Body of pancreas (tissue), 4 donors: ENCODE results near the gene MRI1. TPM values are rescaled to one million over a fixed set of nuclear protein-coding genes. Genes with fewer than 3 reads are reported as not detected.
"Not testable (repeated sequence)": the region's sequence is repeated elsewhere in the genome, so short reads cannot be mapped to it uniquely, and the experiment has no call there.

ENCODE experiments used
- ATAC-seq: fragments of 150-250 bp; one replicate; pipeline ENCODE4 v1.9.1; 2016
- DNase-seq, 4 donors: peaks; one replicate each; pipeline ENCODE4 v3.0.0-alpha.2; 2019
- H3K27ac ChIP-seq, 4 donors: fragments of 200-600 bp; sonication (generic); 1 replicate in 3 of 4; 2 replicates in 1 of 4; pipeline versions ENCODE4 v1.5.1 to v1.6.1; 2016 to 2019; ENCODE audit warnings: mild to moderate bottlenecking in 1 of 4, mixed read lengths in 1 of 4, moderate library complexity in 1 of 4
- H3K27me3 ChIP-seq, 2 donors: fragments of 200-600 bp; sonication (generic); one replicate each; pipeline ENCODE4 v1.6.0; 2016; ENCODE audit warnings: mild to moderate bottlenecking in 1 of 2
- H3K36me3 ChIP-seq, 2 donors: fragments of 200-600 bp; sonication (generic); replicated peaks in 1 of 2; 2 replicates each; pipeline ENCODE4 v1.5.1; 2016; ENCODE audit warnings: low read depth in 2 of 2; ENCODE audit not compliant: insufficient read depth in 1 of 2
- H3K4me1 ChIP-seq: fragments of 200-600 bp; sonication (generic); one replicate; pipeline ENCODE4 v1.6.0; 2016
- H3K4me3 ChIP-seq, 2 donors: fragments of 200-600 bp; sonication (generic); 1 replicate in 1 of 2; 2 replicates in 1 of 2; pipeline ENCODE4 v1.5.1; 2016 to 2019
- H3K9me3 ChIP-seq, 3 donors: fragments of 200-600 bp; sonication (generic); 1 replicate in 2 of 3; 2 replicates in 1 of 3; pipeline ENCODE4 v1.5.1; 2016
- CTCF ChIP-seq, 7 experiments: fragments of 450-650 bp in 4 of 7; fragments of 200-600 bp in 3 of 7; sonication (generic) in 3 of 7; IDR thresholded peaks; one replicate each; pipeline ENCODE4 v1.5.1; 2016 to 2019; ENCODE audit warnings: antibody characterized with exemption in 7 of 7
- POLR2A ChIP-seq, 3 donors: fragments of 450-650 bp; IDR thresholded peaks; one replicate each; pipeline ENCODE4 v1.6.1; 2016; ENCODE audit warnings: antibody characterized with exemption in 3 of 3, mild to moderate bottlenecking in 2 of 3
- WGBS, 2 donors: methylation state at CpG; one replicate each; pipeline ENCODE4 v1.1.5; 2017; 5-methylcytosine and 5-hydroxymethylcytosine counted together
- intact Hi-C: fragments of 100-400 bp; cut with DNase I; formaldehyde crosslinking; loops from one replicate; pipeline ENCODE4 v1.15.1; 2023
- total RNA-seq, 2 donors: library from RNA; depleted of rRNA; stranded (reverse); fragments of >200 nt; gene quantifications; one replicate each; pipeline ENCODE4 v1.1.0, GENCODE V29; 2016

MRI1 gene
- total RNA-seq, 2 donors from 2014 or later = 69.0 to 82.7 TPM

GRCh38 chr19:13744174-13744573 is 20.1 kb upstream of the MRI1 start:
- H3K4me3 ChIP-seq = no peak overlapping the region
- no peaks in the 10 kb centered on the region for H3K36me3 ChIP-seq
- no peaks in the 10 kb centered on the region for H3K9me3 ChIP-seq
- DNase-seq (no peak), ATAC-seq (no peak)
- TF ChIP-seq CTCF (IDR thresholded peaks at IDR 0.05) = no peak
- no peak for TF ChIP-seq POLR2A (IDR thresholded peaks at IDR 0.05)
- H3K4me1 ChIP-seq = peaks cover 14% of the 10 kb centered on the region
- intact Hi-C loops = no loop called here
- H3K27me3 ChIP-seq = no peaks in the 10 kb centered on the region
- H3K27ac ChIP-seq = peak overlapping the region in 1 of 4 donors; percentile 22

- no peak for ATAC-seq
- H3K36me3 ChIP-seq = peaks cover 0 to 2% of the 10 kb centered on the region in 2 donors
- H3K27me3 ChIP-seq = no peaks in the 10 kb centered on the region
- H3K4me1 ChIP-seq = peaks cover 20% of the 10 kb centered on the region
- WGBS, 2 donors = 82 to 84% methylated on average over 8 of the region's 8 CpGs
- intact Hi-C loops = no loop called here
- DNase-seq = no peak
- no peaks in the 10 kb centered on the region for H3K9me3 ChIP-seq
- H3K27ac ChIP-seq = peak overlapping the region; percentile 14 to 87 (median 57)
- peak overlapping the region in 1 of 2 donors; percentile 74 for H3K4me3 ChIP-seq
- TF ChIP-seq POLR2A (IDR thresholded peaks at IDR 0.05) (no peak), CTCF (IDR thresholded peaks at IDR 0.05) (no peak)
Measured at GRCh38 chr19:13747098-13747453, 17.2 kb upstream of the MRI1 start.

- Histone ChIP-seq H3K9me3 (no peaks in the 10 kb centered on the region), H3K4me1 (peaks cover 20% of the 10 kb centered on the region), H3K36me3 (peaks cover 0 to 2% of the 10 kb centered on the region in 2 donors), H3K27ac (peak overlapping the region; percentile 54 to 87 (median 77)), H3K4me3 (peak overlapping the region; percentile 74 to 87), H3K27me3 (no peaks in the 10 kb centered on the region)
- ATAC-seq = no peak
- WGBS, 2 donors = 0 to 1% methylated on average over 18 to 25 of the region's 25 CpGs
- DNase-seq = peak in 2 of 4 donors; percentile 38
- intact Hi-C loops = no loop called here
- TF ChIP-seq POLR2A (IDR thresholded peaks at IDR 0.05) (no peak), CTCF (IDR thresholded peaks at IDR 0.05) (no peak)
Measured at GRCh38 chr19:13748169-13748828, 16.0 kb upstream of the MRI1 start.

- Histone ChIP-seq H3K9me3 (no peaks in the 10 kb centered on the region), H3K27me3 (no peaks in the 10 kb centered on the region), H3K27ac (no peak overlapping the region), H3K4me3 (no peak overlapping the region), H3K4me1 (peaks cover 20% of the 10 kb centered on the region), H3K36me3 (peaks cover 5 to 14% of the 10 kb centered on the region in 2 donors)
- intact Hi-C loops = no loop called here
- 75 to 85% methylated on average over 10 to 16 of the region's 16 CpGs for WGBS, 2 donors
- TF ChIP-seq CTCF (IDR thresholded peaks at IDR 0.05) (no peak), POLR2A (IDR thresholded peaks at IDR 0.05) (no peak)
- DNase-seq (no peak), ATAC-seq (no peak)
Measured at GRCh38 chr19:13751436-13751835, 12.9 kb upstream of the MRI1 start.

- WGBS, 2 donors = 87 to 94% methylated on average over 7 of the region's 7 CpGs
- H3K4me3 ChIP-seq, DNase-seq, H3K27me3 ChIP-seq, intact Hi-C loops, H3K9me3 ChIP-seq, H3K27ac ChIP-seq, ATAC-seq: not testable (repeated sequence)
- peaks cover 5 to 23% of the 10 kb centered on the region in 2 donors for H3K36me3 ChIP-seq
- H3K4me1 ChIP-seq = peaks cover 11% of the 10 kb centered on the region
Measured at GRCh38 chr19:13753622-13754021, 10.7 kb upstream of the MRI1 start.
